Thoracic aorta (tissue), 2 donors: ENCODE measurements around the gene DNAJC13. TPM values are rescaled to one million over a fixed set of nuclear protein-coding genes. Genes with fewer than 3 reads are reported as not detected.
"Not testable (repeated sequence)": the region's sequence is repeated elsewhere in the genome, so short reads cannot be mapped to it uniquely, and the experiment has no call there.

Experiments used
- ATAC-seq: fragments of 150-250 bp; one replicate; pipeline ENCODE4 v1.8.0; 2017; ENCODE audit warnings: low read depth; ENCODE audit not compliant: insufficient number of reproducible peaks, low FRiP score
- DNase-seq: peaks from one replicate; pipeline ENCODE4 v3.0.0-alpha.2; 2020; ENCODE audit warnings: low spot score
- H3K27ac ChIP-seq, 2 donors: fragments of 200-600 bp; sonication (generic); 1 replicate in 1 of 2; 2 replicates in 1 of 2; pipeline ENCODE4 v1.5.1; 2016; ENCODE audit warnings: mild to moderate bottlenecking in 2 of 2, moderate library complexity in 2 of 2
- H3K27me3 ChIP-seq: fragments of 200-600 bp; sonication (generic); replicated peaks from 2 replicates; pipeline ENCODE4 v1.6.0; 2016; ENCODE audit warnings: mild to moderate bottlenecking; ENCODE audit not compliant: insufficient read depth
- H3K36me3 ChIP-seq: fragments of 200-600 bp; sonication (generic); one replicate; pipeline ENCODE4 v1.5.1; 2016
- H3K4me1 ChIP-seq, 2 donors: fragments of 200-600 bp; sonication (generic); 1 replicate in 1 of 2; 2 replicates in 1 of 2; pipeline versions ENCODE4 v1.5.1 to v1.6.0; 2016; ENCODE audit warnings: low read depth in 2 of 2, mild to moderate bottlenecking in 1 of 2; ENCODE audit not compliant: control insufficient read depth in 1 of 2
- H3K4me3 ChIP-seq: fragments of 200-600 bp; sonication (generic); 2 replicates; pipeline ENCODE4 v1.5.1; 2016; ENCODE audit warnings: mild to moderate bottlenecking
- H3K9me3 ChIP-seq: fragments of 200-600 bp; sonication (generic); 2 replicates; pipeline ENCODE4 v1.5.1; 2016
- CTCF ChIP-seq: fragments of 200-600 bp; sonication (generic); IDR thresholded peaks from one replicate; pipeline ENCODE4 v1.5.1; 2019; ENCODE audit warnings: antibody characterized with exemption
- total RNA-seq, 2 donors: library from RNA; depleted of rRNA; stranded (reverse); fragments of >200 nt; gene quantifications; one replicate each; pipeline versions ENCODE4 v1.1.0 to v1.2.3, GENCODE V29; 2016

DNAJC13 gene
- total RNA-seq: 10 to 100 TPM; 47.4 to 49.5 TPM

- peak within 1 kb of the TSS; percentile 100 for H3K4me3 ChIP-seq
- no peaks in the 10 kb centered on the region for H3K27me3 ChIP-seq
- ATAC-seq (peak; percentile 96), DNase-seq (peak; percentile 83)
- H3K4me1 ChIP-seq: peaks cover 29 to 38% of the 10 kb centered on the region in 2 donors
- no peak for TF ChIP-seq CTCF
- H3K9me3 ChIP-seq: no peaks in the 10 kb centered on the region
- no peaks in the 10 kb centered on the region for H3K36me3 ChIP-seq
- H3K27ac ChIP-seq: peak within 1 kb of the TSS; percentile 81 to 83
Measured at GRCh38 chr3:132416807-132417694, at the start of gene DNAJC13. TSS of gene DNAJC13 (plus strand) at chr3:132417502. CDS start at chr3:132434551, 17,049 bp downstream.

GRCh38 chr3:132368515-132368914 is 48.8 kb upstream of the DNAJC13 start:
- DNase-seq (no peak), ATAC-seq (no peak)
- Histone ChIP-seq H3K4me3 (no peak overlapping the region), H3K9me3 (no peaks in the 10 kb centered on the region), H3K27ac (no peak overlapping the region), H3K27me3 (no peaks in the 10 kb centered on the region), H3K4me1 (no peaks in the 10 kb centered on the region), H3K36me3 (no peaks in the 10 kb centered on the region)
- no peak for TF ChIP-seq CTCF

- Histone ChIP-seq H3K9me3 (no peaks in the 10 kb centered on the region), H3K27ac (no peak overlapping the region), H3K4me3 (no peak overlapping the region), H3K4me1 (no peaks in the 10 kb centered on the region), H3K36me3 (no peaks in the 10 kb centered on the region), H3K27me3 (no peaks in the 10 kb centered on the region)
- no peak for ATAC-seq
- no peak for TF ChIP-seq CTCF
- no peak for DNase-seq
Measured at GRCh38 chr3:132368962-132369361, 48.3 kb upstream of the DNAJC13 start.

GRCh38 chr3:132376945-132377354 is 40.4 kb upstream of the DNAJC13 start:
- H3K4me1 ChIP-seq, H3K27ac ChIP-seq, H3K36me3 ChIP-seq, DNase-seq, H3K4me3 ChIP-seq, H3K27me3 ChIP-seq, ATAC-seq, H3K9me3 ChIP-seq: not testable (repeated sequence)

GRCh38 chr3:132378048-132378762 is 39.1 kb upstream of the DNAJC13 start:
- ATAC-seq: no peak
- DNase-seq: no peak

More at GRCh38 chr3:132378048-132378762, 39.1 kb upstream of the DNAJC13 start:
- no peaks in the 10 kb centered on the region for H3K27me3 ChIP-seq
- no peaks in the 10 kb centered on the region for H3K36me3 ChIP-seq
- H3K4me1 ChIP-seq: no peaks in the 10 kb centered on the region
- TF ChIP-seq CTCF: no peak
- no peak overlapping the region for H3K4me3 ChIP-seq
- no peaks in the 10 kb centered on the region for H3K9me3 ChIP-seq
- H3K27ac ChIP-seq: no peak overlapping the region
